ENCODE data around the gene ABCA10. TPM values are rescaled to one million over a fixed set of nuclear protein-coding genes. Genes with fewer than 3 reads are reported as not detected.

The ABCA10 gene
- total and polyA plus RNA-seq, 2 donors (not counting 1 experiment from before 2014, with no cell fraction given): 0.55 to 1.9 TPM

- POLR2A ChIA-PET: no interaction called here
- H3K4me1 Mint-ChIP-seq: peaks cover 10% of the 10 kb centered on the region
- H4K20me1 ChIP-seq (ENCODE audit: control insufficient read depth, insufficient read depth, low read length, poor library complexity, severe bottlenecking): no peaks in the 10 kb centered on the region
- no peaks in the 10 kb centered on the region for H3K27me3 ChIP-seq (replicated peaks in 1 of 4; ENCODE audit: control extremely low read depth in 1 of 4, control insufficient read depth in 3 of 4, insufficient read depth in 4 of 4, low read length in 3 of 4)
- H3K36me3 ChIP-seq (replicated peaks in 1 of 2; ENCODE audit: control extremely low read depth in 1 of 2, control insufficient read depth in 1 of 2, extremely low read depth in 1 of 2, insufficient read depth in 2 of 2, low read length in 1 of 2): no peaks in the 10 kb centered on the region
- H2AFZ ChIP-seq (ENCODE audit: insufficient read depth, low read depth, low read length, poor library complexity, severe bottlenecking): no peak overlapping the region
- ATAC-seq (ENCODE audit: low read depth) (no peak), DNase-seq (no peak)
- CTCF ChIA-PET: no interaction called here
- H3K4me3 ChIP-seq (ENCODE audit: control extremely low read depth in 1 of 5, extremely low read depth in 1 of 5, insufficient read depth in 1 of 5, low read depth in 2 of 5, low read length in 4 of 5): no peak overlapping the region
- no peak overlapping the region for H3K27ac Mint-ChIP-seq
- H3K27me3 Mint-ChIP-seq: no peaks in the 10 kb centered on the region
- H3K9me3 Mint-ChIP-seq (ENCODE audit: insufficient read depth): no peaks in the 10 kb centered on the region
- intact Hi-C loops (cut with micrococcal nuclease): no loop called here
- no CpG with 5 or more reads among the region's 4 CpGs for WGBS (ENCODE audit: insufficient coverage)
- H3K4me1 ChIP-seq (ENCODE audit: control insufficient read depth in 2 of 2, insufficient read depth in 2 of 2, low read length in 2 of 2): peaks cover 0 to 3% of the 10 kb centered on the region in 2 donors
- TF ChIP-seq CTCF (IDR thresholded peaks at IDR 0.05) (no peak), EZH2 (IDR thresholded peaks at IDR 0.05; ENCODE audit: borderline replicate concordance, insufficient read depth, low read depth, low read length, poor library complexity, severe bottlenecking) (no peak)
- H3K4me2 ChIP-seq (replicated peaks; ENCODE audit: low read depth, low read length, poor library complexity, severe bottlenecking): no peak overlapping the region
- no peak overlapping the region for H3K4me3 Mint-ChIP-seq
- no peak overlapping the region for H3K27ac ChIP-seq (ENCODE audit: low read length in 2 of 2)
- no peak overlapping the region for H3K9ac ChIP-seq (ENCODE audit: low read length)
- H3K9me3 ChIP-seq (ENCODE audit: control extremely low read depth in 1 of 3, control insufficient read depth in 2 of 3, insufficient read depth in 1 of 3, low read length in 2 of 3): no peaks in the 10 kb centered on the region
- no peaks in the 10 kb centered on the region for H3K79me2 ChIP-seq (ENCODE audit: control insufficient read depth, insufficient read depth, low read length)
These were observed 130.0 kb downstream of the ABCA10 start for GRCh38 chr17:69098625-69099024.

Small RNA genes lying within 50 kb of the gene (small RNA-seq; reads per million reads assigned to genes)
- gene MIR4524B (ENCODE audit: insufficient read length, low read depth, low replicate concordance): not detected

Other genes starting within 250 kb of the ABCA10 start
- 0.29 and 0.91 TPM in 2 replicates for gene ABCA9, start 167.9 kb downstream of the ABCA10 start, total RNA-seq
- 0.03 and 0.06 TPM in 2 replicates for gene ABCA9, start 167.9 kb downstream of the ABCA10 start, polyA plus RNA-seq
- 0.75 and 1.4 TPM in 2 replicates for gene ABCA6, start 86.9 kb downstream of the ABCA10 start, total RNA-seq
- 0.18 and 0.46 TPM in 2 replicates for gene ABCA6, start 86.9 kb downstream of the ABCA10 start, polyA plus RNA-seq
- 37.2 and 37.8 TPM in 2 replicates for gene ABCA5, start 98.3 kb upstream of the ABCA10 start, total RNA-seq
- gene ABCA5, start 98.3 kb upstream of the ABCA10 start, polyA plus RNA-seq: 9.8 and 19.8 TPM in 2 replicates
- gene MAP2K6, start 185.9 kb upstream of the ABCA10 start, total RNA-seq: 7.7 TPM in 2 replicates
- 2.4 and 3.4 TPM in 2 replicates for gene MAP2K6, start 185.9 kb upstream of the ABCA10 start, polyA plus RNA-seq